CD4-positive, alpha-beta T cell treated with Interleukin-6 at 100 ng/mL for 8 hours (primary cell): ENCODE data around the gene FBXW9.
A peak's percentile ranks its signal among the peaks of the same experiment; 100 is the strongest.
"Not testable (repeated sequence)": the region's sequence is repeated elsewhere in the genome, so short reads cannot be mapped to it uniquely, and the experiment has no call there.

ENCODE experiments used
- DNase-seq: peaks from one replicate; pipeline ENCODE4 v3.0.0-alpha.2; 2020; ENCODE audit warnings: mixed read lengths, low spot score

Gene FBXW9

DNA sequence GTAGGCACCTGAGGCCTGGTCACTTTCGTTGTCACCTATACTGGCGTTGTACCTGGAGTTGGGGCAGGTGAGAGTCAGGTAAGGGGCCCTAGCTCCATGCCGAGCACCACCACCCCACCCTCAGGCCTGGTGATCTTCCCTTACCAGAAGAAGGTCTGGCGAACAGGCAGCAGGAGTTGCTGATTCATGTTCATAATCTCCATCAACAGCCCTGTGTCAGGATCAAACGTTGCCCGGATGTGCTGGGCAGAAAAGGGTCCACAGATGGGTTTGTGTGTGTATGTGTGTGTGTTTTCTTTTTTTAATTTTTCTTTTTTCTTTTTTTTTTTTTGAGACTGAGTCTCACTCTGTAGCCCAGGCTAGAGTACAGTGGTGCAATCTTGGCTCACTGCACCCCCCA lies 44.2 kb downstream of the FBXW9 start:
- DNase-seq = no peak

DNA sequence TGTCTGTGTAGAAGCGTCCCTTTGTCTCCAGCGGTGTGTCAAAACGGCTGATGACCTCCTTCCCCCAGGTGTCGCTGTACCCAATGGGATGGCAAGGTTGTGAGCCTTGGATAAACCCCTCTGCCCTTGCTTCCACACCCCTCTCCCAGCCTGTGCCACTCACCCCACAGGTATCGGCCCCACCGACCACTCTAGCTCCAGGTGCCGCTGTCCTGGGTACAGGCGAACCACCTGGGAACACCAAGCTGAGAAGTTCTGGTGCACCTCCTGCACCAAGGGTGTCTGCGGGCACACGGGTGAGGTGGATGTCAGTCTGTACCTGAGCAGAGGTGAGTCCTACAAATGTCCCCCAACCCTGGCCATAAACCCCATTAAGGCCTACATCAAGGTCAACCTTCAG lies 46.5 kb downstream of the FBXW9 start:
- no peak for DNase-seq

DNA sequence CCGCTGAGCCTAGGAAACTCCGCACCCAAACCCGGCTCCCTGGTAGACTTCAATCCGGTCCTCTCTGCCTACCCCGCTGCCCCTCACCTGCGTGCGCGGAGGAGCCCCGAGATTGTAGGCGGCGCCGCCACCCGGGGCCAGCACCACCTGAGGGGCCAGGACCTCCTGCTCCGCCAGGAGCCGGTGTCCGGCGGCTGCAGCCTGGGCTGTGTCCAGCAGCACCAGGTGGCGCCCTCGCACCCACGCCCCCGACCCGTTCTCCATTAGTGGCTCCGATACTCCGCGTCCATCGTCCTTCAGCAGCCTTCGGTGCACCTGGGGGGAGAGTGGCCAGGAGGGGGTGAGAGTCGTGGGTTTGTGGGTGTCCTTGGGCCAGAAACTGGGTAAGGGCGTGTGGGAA lies 48.3 kb downstream of the FBXW9 start:
- no peak for DNase-seq

DNA sequence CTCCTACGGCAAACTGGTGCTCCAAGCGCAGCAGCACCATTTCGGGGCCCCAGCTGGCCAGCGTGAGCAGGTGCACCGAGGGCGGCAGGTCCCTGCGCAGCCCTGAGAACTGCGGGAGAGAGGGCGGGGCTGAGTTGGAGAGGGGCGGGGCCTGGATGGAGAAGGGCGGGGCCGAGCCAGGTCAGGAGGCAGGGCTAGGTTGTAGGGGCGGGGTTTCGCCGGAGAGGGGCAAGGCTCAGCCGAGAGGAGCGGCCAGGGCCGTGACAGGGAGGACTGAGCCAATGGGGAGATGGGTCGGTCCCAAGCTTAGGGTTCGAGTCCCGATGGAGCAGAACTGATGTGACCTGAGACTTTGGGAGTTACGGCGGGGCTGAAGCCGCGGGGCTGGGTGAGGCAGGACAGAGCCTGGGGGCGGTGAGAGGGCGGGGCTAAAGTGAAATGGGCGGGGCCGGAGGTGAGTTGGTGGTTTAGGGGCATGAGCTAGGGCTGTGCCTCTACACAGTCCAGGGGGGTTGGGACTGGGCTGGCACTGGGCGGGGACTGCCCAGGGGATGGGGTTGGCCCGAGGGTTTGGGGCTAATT lies 48.9 kb downstream of the FBXW9 start:
- DNase-seq = no peak

DNA sequence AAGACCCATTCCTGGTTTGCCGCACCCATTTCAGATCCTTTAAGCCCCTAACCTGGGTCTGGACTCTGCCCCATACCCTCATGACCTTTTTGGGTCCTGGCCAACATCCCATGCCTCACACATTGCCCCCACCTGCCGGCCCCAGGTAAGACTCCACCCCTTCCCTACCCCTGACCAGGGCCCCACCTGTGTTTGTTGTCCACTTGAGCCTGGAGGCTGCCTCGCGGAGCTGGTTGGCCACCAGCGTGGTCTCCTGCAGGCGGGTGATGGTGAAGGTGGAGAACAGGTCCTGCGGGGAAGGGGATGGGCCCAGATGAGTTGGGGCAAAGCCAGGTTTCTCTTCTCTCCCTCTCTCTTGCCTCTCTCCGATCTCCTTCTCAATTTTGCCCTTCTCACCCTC lies 49.4 kb downstream of the FBXW9 start:
- no peak for DNase-seq

DNA sequence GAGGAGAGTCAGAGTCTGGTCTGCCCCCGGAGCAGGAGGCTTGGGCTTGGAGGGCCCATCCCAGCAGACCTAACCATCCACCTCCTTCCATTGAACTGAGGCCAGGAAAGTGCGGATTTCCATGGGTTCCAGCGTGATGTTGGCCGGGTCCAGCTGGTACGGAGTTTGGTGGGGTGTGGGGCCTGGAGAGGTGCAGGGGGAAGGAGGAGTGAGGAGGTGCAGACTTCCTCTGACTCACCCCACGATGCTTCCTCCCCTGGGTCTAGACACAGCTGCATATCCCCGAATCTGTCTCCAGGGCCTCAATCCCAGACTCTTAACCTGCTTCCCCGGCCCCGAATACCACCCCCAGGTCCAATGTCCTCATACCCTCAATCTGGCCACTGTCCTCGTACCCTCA lies 49.9 kb downstream of the FBXW9 start:
- DNase-seq = no peak

DNA sequence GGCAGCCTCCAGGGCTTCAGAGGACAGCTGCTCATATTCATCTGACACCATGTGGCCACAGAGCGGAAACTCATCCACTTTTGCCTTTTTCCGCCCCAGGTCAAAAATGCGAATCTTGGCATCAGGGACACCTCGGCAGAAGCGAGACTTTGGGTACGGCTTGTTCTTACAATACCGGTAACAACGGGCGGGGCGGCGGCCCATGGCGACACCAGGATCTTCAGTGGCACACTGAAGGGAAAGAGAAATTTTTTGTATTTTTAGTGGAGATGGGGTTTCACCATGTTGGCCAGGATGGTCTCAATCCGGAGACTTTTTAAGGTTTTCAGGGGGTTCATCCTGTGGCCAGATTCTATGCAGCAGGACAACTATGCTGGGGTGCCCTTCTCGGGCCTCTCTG lies 52.7 kb downstream of the FBXW9 start:
- DNase-seq = not testable (repeated sequence)

DNA sequence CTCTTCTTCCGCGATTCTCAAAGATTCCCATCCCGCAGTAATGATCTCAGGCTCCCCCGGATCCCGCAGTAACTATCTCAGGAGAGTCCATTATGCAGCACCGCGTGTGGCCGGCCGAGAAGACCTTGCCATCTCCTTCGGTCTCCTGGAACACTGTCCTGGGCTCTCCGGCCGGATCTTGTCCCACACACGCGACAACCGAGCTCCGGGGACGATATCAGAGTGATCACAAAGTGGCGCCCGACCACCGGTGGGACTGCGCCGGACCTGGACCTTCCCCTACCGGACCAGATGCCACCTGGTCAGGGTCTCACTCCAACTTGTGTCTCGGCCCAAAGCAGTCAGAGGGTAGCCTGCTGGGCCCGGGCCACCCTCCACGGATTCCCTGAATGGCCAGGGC lies 53.9 kb downstream of the FBXW9 start:
- no peak for DNase-seq

DNA sequence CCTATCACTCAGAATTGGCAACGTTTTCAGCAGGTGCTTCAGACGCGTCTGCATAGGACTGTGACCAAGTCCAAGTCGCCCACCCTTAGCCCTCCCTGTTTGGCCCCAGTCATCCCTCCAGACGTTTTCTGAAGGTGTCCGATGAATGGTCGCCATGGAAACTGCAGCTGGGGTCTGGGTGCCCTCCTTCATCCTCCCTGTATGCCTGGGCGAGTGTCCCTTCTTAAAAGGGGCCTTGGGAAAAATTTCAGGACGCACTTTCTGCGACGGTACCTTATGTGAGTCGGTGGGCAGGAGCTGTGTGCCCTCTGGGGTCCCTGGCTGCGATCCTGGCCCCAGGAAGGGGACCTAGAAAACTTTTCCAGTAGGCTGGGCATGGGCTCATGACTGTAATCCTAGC lies 55.0 kb downstream of the FBXW9 start:
- DNase-seq = no peak

DNA sequence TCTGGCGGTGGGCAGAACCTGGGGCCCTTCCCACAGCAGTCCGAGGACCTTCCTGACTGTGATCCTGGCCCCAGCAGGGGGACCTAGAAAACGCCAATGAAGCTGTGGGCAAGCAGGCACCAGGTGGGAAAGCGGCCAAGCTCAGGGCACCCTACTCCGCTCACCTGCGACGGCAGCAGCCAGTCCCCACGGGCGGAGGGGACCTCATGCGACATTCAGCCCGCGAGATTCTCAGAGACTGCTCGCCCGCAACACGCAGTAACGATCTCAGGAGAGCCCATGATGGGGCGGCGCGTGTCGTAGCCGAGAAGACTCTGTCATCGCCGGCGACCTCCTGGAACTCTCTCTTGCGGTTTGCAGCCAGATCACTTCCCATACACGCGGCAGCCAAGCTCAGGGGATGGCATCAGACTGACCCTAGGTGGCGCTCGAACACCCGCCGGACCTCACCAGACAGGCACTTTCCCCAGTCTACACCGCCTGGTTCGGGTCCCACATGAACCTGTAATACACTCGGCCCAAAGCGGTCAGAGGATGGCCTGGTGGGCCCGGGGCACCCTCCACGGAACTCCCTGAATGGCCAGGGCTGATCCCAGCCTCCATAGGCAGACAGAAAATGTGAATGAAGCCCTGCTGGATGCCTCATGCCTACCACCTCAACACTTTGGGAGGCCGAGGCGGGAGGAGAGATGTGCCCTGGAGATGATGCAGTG lies 56.4 kb downstream of the FBXW9 start:
- DNase-seq = peak; percentile 84
